OCI-LY3 (cell line): ENCODE measurements around the gene MED12L.

ENCODE experiments used
- H2AFZ ChIP-seq: fragments of 200-600, 300-600 bp; shearing (Covaris generic); 2 replicates; pipeline ENCODE4 v1.6.0; 2014; ENCODE audit warnings: antibody characterized with exemption, low read depth, low read length
- H3K27ac ChIP-seq: fragments of 200-600, 300-600 bp; sonication (generic); 2 replicates; pipeline ENCODE4 v1.5.1; 2014; ENCODE audit warnings: mild to moderate bottlenecking, low read length, moderate library complexity, mixed read lengths
- H3K27me3 ChIP-seq: fragments of 200-600, 300-600 bp; sonication (generic); 2 replicates; pipeline ENCODE4 v1.6.1; 2014; ENCODE audit warnings: low read depth, low read length, mixed read lengths
- H3K36me3 ChIP-seq: fragments of 200-600, 300-600 bp; sonication (generic); replicated peaks from 2 replicates; pipeline ENCODE3; 2014; ENCODE audit warnings: low read depth, low read length, mixed read lengths
- H3K4me1 ChIP-seq: fragments of 300-600, 200-600 bp; sonication (generic); 2 replicates; pipeline ENCODE4 v1.6.1; 2014; ENCODE audit warnings: low read length, mixed read lengths
- H3K4me2 ChIP-seq: fragments of 200-600, 300-600 bp; sonication (generic); 2 replicates; pipeline ENCODE4 v1.6.1; 2014; ENCODE audit warnings: low read length, mixed read lengths
- H3K4me3 ChIP-seq: fragments of 300-600, 200-600 bp; sonication (generic); 2 replicates; pipeline ENCODE4 v1.5.1; 2014; ENCODE audit warnings: antibody characterized with exemption, mild to moderate bottlenecking, low read length, moderate library complexity
- H3K79me2 ChIP-seq: fragments of 300-600, 200-600 bp; shearing (Covaris generic); 2 replicates; pipeline ENCODE4 v1.6.1; 2014; ENCODE audit warnings: mild to moderate bottlenecking, low read length, mixed read lengths
- H3K9ac ChIP-seq: fragments of 300-600, 200-600 bp; shearing (Covaris generic); 2 replicates; pipeline ENCODE4 v1.6.0; 2014; ENCODE audit warnings: mild to moderate bottlenecking, low read length, moderate library complexity
- H3K9me3 ChIP-seq: fragments of 200-600, 300-600 bp; shearing (Covaris generic); 2 replicates; pipeline ENCODE4 v1.6.1; 2014; ENCODE audit warnings: low read length, mixed read lengths; ENCODE audit not compliant: insufficient read depth
- H4K20me1 ChIP-seq: fragments of 200-600, 300-600 bp; sonication (generic); 2 replicates; pipeline ENCODE4 v1.6.1; 2016; ENCODE audit warnings: low read length, mixed read lengths; ENCODE audit not compliant: insufficient read depth
- CTCF ChIP-seq: fragments of 200-600, 300-600 bp; sonication (generic); IDR thresholded peaks from 2 replicates; pipeline ENCODE4 v1.5.1; 2014; ENCODE audit warnings: antibody characterized with exemption, low read length, low read depth
- EZH2phosphoT487 ChIP-seq: fragments of 200-600 bp; shearing (Covaris generic); IDR thresholded peaks from 2 replicates; pipeline ENCODE4 v1.6.1; 2018; ENCODE audit warnings: antibody characterized with exemption, mixed run types, low read depth

The MED12L gene

DNA sequence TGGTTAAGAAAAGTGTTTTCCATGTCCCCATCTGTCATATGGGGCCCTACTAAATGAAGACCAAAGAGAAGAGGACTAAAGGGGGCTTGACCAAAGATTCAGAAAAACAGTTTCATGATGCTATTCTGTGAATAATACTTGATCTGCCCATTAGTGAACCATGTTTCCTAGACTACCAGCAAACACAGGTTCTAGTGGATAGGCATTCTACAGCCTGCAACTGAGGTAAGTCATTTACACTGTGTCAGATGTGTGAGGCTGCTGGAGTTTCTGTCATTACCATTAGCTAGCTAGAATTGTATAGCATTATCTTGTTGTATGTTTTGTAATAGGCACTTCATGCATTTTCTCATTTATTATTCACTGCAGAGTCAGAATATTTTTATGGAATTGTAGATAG is 111.0 kb downstream of the MED12L start:
- H3K27ac ChIP-seq: no peak overlapping the region
- no peaks in the 10 kb centered on the region for H3K79me2 ChIP-seq
- no peak overlapping the region for H3K4me3 ChIP-seq
- H4K20me1 ChIP-seq: no peaks in the 10 kb centered on the region
- no peaks in the 10 kb centered on the region for H3K27me3 ChIP-seq
- H2AFZ ChIP-seq: no peak overlapping the region
- no peak overlapping the region for H3K4me2 ChIP-seq
- H3K9me3 ChIP-seq: no peaks in the 10 kb centered on the region
- no peak overlapping the region for H3K9ac ChIP-seq
- H3K36me3 ChIP-seq: peaks cover 6% of the 10 kb centered on the region
- TF ChIP-seq EZH2phosphoT487 (no peak), CTCF (no peak)
- H3K4me1 ChIP-seq: peaks cover 9% of the 10 kb centered on the region

DNA sequence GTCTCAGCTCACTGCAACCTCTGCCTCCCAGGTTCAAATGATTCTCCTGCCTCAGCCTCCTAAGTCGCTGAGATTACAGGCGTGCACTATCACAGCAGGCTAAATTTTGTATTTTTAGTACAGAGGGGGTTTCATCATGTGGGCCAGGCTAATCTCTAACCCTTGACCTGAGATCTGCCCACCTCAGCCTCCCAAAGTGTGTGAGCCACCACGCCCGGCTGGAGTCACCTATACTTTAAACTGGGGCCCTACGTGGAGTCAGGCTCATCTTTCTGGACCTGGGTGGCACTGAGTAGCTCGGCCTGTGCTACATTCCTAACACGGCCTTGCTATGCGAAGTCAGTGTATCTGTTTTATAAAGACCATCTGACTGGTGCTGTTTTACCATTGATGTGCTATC is 111.8 kb downstream of the MED12L start:
- H3K9ac ChIP-seq: no peak overlapping the region
- TF ChIP-seq CTCF (no peak), EZH2phosphoT487 (no peak)
- H3K36me3 ChIP-seq: peaks cover 6% of the 10 kb centered on the region
- H3K4me3 ChIP-seq: no peak overlapping the region
- H2AFZ ChIP-seq: no peak overlapping the region
- H3K4me2 ChIP-seq: no peak overlapping the region
- no peaks in the 10 kb centered on the region for H4K20me1 ChIP-seq
- no peaks in the 10 kb centered on the region for H3K27me3 ChIP-seq
- no peaks in the 10 kb centered on the region for H3K79me2 ChIP-seq
- no peaks in the 10 kb centered on the region for H3K9me3 ChIP-seq
- H3K27ac ChIP-seq: no peak overlapping the region
- H3K4me1 ChIP-seq: peaks cover 11% of the 10 kb centered on the region

GRCh38 chr3:151197981-151198767 is 112.7 kb downstream of the MED12L start:
- no peak overlapping the region for H3K9ac ChIP-seq
- H3K4me3 ChIP-seq: no peak overlapping the region
- no peaks in the 10 kb centered on the region for H3K79me2 ChIP-seq
- H4K20me1 ChIP-seq: no peaks in the 10 kb centered on the region
- H3K4me1 ChIP-seq: peaks cover 21% of the 10 kb centered on the region
- no peak overlapping the region for H2AFZ ChIP-seq
- no peak overlapping the region for H3K27ac ChIP-seq
- H3K36me3 ChIP-seq: peaks cover 6% of the 10 kb centered on the region
- H3K9me3 ChIP-seq: no peaks in the 10 kb centered on the region
- no peaks in the 10 kb centered on the region for H3K27me3 ChIP-seq
- H3K4me2 ChIP-seq: no peak overlapping the region
- no peak for TF ChIP-seq EZH2phosphoT487
- no peak for TF ChIP-seq CTCF

- Histone ChIP-seq H3K4me1 (peaks cover 28% of the 10 kb centered on the region), H3K27me3 (no peaks in the 10 kb centered on the region), H3K4me2 (no peak overlapping the region), H3K36me3 (peaks cover 6% of the 10 kb centered on the region), H4K20me1 (no peaks in the 10 kb centered on the region), H3K79me2 (no peaks in the 10 kb centered on the region), H3K9ac (no peak overlapping the region), H2AFZ (no peak overlapping the region), H3K27ac (no peak overlapping the region), H3K4me3 (no peak overlapping the region), H3K9me3 (no peaks in the 10 kb centered on the region)
- TF ChIP-seq EZH2phosphoT487 (no peak), CTCF (no peak)
Measured at GRCh38 chr3:151198849-151199248, 113.4 kb downstream of the MED12L start.
